Activated CD8-positive, alpha-beta memory T cell treated with anti-CD3 and anti-CD28 coated beads for 1 hour (primary cell): ENCODE data around the gene GALNT6.

Experiments used
- DNase-seq, 2 donors: peaks; one replicate each; pipeline ENCODE4 v3.0.0-alpha.2; 2020; ENCODE audit warnings: low read depth in 1 of 2; ENCODE audit errors: extremely low read depth in 1 of 2

Gene GALNT6

DNA sequence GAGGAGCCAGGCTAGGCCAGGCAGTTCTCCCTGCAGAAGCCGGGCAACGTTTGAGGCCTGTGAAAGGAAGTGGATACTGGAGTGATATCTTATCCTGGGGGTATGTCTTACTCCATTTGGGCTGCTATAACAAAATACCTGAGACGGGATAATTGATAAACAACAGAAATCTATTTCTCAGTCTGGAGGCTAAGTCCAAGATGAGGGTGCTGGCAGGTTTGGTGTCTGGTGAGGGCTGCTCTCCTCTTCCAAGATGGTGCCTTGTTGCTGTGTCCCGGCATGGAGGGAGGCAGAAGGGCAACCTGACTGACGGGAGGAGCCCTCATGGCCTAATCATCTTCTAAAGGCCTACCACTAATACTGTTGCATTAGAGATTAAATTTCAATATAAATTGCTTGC lies 15.7 kb upstream of the GALNT6 start:
- no peak for DNase-seq

DNA sequence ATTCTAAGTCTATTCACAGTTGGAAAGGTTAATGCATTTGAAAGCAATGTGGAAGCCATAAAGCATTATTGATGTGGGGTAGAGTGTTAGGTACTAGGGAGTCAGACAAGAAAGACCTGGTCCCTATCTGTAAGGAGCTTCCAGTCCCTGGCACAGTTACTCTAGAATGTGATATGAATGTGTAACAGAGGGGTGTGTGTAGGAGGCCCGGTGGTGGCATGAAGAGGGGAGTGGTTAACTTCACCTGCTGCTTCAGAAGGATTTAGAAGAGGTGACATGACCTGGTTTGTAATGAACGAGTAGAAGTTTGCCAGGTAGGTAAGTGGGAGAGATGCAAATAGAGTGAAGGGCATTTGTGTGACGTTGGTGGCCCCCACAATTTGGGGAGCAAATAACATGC lies 15.1 kb upstream of the GALNT6 start:
- no peak for DNase-seq

DNA sequence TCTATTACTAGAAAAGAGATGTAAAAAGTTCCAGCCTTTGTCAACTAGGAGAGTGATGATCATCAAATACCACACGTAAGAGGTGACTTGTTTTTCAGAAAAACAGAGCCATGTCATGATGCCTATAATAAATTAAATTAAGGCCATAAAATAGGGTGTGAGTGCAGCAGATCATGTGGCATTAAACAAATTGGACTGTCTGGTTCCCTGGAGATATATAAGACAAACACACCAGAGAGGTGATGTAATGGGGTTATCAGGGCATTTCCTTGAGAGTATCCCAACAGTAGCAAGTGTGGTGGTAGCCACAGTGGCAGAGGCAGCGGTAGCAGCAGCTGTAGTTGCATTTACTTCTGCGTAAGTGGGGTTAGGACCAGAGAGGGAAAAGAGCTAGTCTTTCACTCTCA lies 14.6 kb upstream of the GALNT6 start:
- DNase-seq = no peak

DNA sequence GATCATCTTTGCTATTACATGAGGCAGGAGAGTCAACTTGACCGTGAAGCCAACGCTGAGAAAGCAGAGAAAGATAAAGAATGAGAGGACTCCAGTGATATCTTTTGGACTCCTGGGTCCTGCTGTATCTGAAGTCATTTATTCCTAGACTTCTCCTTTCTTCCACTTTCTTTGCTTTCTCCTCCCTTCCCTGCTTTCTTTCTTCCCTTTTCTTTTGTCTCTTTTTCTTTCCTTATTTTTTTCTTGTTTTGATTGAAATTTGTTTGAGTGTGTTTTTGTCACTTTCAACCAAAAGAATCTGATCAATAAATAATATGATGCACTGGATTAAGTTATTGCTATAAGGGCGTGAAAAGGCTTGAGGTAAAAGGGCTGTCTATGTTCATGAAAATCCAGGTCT lies 13.4 kb upstream of the GALNT6 start:
- no peak for DNase-seq

DNA sequence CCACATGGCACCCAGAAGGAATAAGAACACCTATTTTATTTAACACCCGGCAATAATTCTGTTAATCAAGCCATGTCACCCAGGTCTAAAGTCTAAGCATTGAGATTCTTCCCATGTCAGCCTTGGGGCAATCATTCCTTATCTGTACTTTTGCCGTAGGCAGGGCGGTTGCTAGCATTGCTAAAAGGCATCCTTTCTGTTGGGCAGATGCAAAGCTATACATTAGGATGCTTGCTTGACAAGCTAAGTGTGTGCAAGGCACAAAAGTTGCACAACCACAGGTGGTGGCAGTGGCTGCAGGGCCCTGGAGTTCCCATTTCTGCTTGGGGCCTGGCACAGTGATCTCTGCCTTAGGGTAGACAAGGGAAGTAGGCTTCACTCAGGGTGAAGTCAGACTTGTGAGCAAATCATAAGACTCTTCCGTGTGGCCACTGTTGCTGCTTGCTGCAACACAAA lies 12.5 kb upstream of the GALNT6 start:
- no peak for DNase-seq

DNA sequence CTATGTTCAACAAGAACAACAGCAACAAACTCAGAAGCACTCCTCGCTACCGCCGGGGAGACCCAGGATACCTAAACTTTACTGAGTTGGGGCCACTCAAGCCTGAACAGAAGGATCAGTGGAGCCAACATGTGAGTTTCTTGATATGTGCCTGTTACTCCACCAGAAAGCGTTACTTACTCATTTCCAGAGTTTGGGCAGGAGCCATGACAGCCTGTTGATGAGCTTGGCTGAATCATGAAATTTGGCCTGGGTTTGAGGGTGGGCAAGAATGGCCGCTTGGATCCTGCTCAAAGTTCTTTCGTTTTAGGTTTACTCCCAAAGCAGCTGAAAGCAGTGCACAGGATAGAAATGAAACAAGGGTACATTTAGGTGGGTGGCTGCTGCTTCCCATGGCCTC lies 12.0 kb upstream of the GALNT6 start:
- DNase-seq = no peak

DNA sequence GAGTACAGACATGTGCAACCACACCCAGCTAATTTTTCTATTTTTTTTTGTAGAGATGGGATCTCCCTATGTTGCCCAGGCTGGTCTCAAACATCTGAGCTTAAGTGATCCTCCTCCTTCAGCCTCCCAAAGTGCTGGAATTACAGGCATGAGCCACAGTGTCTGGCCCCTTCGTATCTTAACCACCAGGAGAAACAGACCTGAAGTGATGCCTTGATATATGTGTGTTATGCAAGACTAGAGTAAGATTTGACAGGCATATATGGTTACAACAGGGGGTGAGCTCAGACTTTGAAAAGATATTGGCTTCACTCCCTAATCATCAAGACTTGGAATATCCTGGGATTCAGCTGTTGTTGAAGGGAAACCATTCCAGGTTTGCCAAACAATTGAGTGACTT lies 10.7 kb upstream of the GALNT6 start:
- DNase-seq = no peak

DNA sequence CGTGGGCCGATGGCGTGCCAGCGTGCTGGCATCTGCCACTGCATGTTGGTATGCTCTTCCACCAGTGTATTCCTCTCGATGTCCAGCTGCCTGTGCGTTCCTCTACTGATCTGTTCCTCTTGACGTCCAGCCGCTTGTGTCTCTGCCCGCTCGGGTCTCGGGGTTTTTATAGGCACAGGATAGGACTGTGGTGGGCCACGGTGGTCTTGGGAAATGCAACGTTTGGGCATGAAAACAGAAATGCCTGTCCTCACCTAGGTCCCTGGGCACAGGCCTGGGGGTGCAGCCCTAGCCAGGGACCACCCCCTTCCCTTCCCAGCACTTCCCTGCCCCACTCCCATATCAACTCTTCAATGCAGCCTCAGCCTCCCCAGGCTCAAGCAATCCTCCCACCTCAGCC lies 10.3 kb upstream of the GALNT6 start:
- DNase-seq = no peak

DNA sequence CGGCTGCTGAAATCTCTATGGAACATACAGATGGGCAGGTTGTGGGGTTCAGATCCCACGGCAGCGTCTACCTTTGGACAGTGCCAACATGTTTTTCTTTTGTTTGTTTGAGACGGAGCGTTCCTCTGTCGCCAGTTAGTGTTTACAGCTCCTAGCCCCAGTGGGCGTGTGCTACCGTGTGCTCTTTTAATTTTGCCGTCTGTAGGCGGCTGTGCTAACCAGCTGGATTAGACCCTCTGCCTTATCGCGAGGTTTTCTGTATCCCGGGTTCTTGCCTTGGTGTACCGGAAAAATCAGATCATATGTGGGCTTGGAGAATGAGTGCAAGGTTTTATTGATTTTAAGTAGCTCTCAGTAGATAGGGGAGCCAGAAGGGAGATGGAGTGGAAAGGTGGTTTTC lies 9.8 kb upstream of the GALNT6 start:
- DNase-seq = no peak

DNA sequence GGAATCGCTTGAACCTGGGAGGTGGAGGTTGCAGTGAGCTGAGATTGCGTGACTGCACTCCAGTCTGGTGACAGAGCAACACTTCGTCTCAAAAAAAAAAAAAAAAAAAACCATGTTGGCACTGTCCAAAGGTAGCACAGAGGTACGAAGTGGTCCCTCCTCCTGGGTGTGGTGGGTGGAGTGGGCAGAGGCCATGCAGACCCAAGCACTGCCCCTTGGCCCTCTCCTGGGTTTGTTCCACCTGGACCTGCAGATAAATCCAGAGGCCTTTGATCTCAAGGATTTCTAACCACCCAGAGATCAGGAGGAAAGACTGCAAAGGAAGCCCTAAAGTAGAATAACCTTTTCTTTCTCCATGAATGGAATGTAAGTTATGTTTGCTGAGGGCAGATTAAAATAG lies 8.7 kb upstream of the GALNT6 start:
- no peak for DNase-seq

DNA sequence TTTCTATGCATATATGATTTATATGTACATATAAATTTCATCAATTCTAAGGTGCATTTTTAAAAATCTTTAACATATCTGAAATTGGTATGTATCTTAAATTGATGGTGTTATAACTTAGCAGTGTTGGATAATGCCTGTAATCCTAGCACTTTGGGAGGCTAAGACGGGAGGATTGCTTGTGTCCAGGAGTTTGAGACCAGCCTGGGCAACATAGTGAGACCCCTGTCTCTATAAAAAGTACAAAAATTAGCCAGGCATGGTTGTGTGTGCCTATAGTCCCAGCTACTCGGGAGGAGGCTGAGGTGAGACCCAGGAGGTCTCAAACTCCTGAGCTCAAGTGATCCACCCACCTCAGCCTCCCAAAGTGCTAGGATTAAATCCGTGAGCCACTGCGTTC lies 6.5 kb upstream of the GALNT6 start:
- DNase-seq = no peak

DNA sequence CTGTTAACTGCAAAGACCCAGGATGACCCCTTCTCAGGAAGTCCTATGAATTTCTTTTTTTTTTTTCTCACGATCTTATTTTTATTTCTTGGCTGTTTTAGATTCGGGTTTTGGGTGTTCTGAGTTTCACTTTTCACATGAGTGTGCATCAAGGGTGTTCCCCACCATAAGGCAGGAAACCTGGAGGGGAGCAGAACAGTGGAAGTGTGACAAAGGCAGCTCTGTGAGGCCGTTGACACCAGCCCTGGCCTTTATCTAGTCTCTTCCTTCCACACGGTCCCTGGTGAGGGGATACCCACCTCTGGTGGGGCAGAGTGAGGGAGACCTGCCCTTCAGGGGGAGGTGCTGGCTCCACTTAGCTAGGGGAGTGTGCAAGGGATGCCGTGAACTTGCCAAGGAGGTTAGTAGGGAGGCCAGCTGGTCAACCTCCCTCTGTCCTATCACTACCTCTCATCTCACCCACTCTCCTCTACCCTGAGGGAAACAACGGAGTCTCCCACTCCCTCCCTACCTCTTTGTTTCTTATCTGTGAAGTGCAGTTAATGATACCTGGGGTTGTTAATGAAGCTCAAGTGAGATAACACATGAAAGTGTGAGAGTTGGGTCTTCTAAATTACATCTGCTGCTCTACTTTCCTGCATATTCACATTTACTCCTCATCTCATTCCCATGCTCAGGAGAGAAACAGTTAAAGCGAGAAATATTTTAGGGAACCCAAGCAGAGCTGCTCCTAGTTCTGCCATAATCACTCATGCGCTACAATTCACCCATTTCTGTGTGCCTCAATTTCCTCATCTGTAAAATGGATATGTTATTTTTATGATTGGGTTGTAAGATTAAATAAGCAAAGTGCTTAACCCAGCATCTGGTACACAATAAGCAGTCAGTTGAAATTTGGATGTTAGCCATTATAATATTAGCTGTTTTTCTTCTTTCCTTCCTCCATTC lies 4.4 kb upstream of the GALNT6 start:
- no peak for DNase-seq

DNA sequence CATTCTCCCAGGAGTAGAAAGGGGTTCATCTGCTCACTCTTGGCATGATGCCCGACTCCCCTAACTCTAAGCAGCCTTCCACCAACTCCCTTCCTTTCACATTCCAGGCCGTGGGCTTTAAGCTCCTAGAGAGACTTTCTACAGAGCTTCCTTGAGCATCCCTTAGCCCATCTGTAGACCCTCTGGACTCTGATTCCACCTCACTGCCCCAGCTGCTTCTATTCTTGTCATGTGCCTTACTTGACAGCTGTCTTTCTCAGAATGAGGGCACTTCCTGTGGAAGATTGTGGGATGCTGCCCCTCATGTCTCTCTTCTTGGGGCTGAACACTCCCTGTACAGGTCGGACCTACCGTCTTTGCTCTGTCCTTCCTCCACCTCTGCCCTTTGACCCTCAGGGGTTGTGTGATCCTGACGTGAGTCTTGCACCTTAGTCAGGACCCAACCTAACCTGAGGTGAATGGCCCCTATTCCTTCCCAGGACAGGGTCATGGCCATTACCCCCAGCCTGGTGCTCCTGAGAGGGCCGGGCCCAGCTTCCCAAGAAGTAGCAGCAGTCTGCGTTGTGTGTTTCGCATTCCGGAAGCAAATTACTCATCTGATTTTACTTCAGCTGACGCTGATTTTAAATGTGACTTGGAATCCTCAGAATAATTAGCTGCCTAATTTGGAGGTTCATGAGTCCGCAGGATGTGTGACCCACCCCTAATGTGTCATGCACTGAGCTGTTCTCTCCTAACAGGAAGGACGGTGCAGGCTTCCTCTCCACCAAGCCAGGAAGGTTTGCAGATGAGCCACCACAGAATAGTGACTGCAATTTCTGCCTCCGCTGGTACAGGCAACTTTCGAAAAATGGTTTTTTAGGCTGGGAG lies 2.7 kb upstream of the GALNT6 start:
- DNase-seq = peak; percentile 23 to 48

DNA sequence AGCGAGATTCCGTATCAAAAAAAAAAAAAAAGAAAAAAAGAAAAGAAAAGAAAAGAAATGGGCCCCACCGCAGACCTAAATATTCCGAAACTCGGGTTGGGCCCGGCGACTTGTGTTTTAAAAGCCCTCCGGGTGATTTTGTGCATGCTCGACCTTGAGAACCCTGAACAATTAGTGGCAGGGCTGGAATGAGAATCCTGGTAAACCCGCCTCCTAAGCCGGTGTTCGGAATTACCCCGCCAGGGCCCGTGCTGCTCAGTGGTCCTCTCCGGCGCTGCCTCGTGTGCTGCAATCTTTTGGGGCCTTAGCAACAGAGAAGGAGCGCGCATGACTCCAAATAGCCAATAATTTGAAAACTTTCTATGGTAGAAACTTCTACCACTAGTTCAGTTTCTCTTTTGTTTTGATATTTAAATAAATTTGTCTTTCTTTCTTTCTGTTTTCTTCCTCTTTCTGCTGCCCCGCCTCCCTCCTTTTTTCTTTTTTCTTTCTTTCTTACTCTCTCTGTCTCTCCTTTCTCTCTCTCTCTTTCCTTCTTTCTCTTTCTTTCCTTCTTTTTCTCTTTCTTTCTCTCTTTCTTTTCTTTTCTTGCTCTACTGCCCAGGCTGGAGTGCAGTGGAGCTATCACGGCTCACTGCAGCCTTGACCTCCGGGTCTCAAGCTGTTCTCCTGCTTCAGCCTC lies 1.5 kb upstream of the GALNT6 start:
- no peak for DNase-seq

DNA sequence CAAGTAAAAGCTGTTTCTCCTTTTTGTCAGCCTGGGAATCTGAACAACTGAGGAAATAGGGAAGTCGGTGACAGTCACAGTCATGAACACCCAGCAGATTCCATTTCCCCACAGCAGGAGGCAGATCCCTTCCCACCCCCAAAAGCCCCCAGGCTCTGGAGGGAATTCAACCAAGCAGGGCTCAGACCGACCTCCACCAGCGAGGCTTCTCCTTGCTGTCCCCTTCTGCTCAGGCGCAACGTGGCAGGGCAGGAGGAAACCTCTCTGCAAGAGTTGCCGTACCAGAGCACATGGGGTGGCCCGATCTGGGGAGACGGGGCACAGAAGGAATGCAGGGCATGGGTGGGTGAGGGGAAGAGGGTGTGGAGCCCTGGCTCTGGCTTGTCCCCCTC lies 319 bp downstream of the GALNT6 start:
- no peak for DNase-seq

DNA sequence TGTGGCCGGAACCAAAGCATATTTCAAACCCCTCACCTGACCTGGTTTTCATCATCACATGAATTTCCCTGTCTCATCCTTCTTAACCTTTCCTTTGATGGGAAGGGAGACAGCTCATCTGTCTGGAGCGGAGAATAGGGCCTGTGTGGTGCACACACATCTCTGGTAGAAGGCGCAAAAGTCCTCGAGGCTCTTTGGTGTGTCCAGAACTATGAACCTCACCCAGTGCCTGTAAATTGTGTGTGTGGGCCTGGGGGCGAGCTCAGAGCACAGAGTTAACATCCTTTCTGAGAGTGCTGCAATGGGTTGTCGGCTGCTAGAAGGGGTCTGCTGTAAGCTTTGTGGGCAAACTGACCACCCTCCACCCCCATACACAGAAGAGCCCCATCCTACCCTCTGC lies 749 bp downstream of the GALNT6 start:
- DNase-seq = no peak

DNA sequence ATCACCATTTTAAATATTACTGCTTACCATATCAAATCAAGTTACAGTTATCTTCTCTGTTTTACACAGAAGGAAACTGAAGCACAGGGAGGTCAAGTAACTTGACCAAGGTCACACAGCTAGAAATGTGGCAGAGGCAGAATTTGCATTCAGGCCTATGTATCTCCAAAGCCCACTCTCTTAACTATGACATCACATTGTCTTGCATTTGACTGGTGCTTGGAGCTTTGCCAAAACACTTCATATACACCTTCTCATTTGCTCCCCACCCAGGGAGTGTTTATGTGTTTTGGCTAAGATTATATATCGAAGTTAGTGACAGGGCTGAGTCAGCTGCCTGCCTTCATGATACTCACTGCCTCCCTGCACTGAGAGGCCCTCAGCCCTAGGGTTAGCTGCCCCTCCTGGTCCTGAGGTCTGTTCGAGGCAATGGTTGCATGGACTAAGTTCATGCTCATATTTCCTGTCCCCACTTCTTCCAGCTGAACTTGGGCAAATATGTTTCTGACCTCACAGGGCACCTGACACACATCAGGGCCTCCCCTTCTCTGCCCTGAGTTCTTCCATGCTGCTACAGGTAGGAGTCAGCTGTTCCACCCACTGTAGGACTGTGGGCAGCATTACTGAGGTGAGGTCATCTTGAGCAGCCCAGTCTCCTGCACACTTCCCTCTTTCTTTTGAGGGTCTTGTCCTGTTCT lies 1.8 kb downstream of the GALNT6 start:
- no peak for DNase-seq

DNA sequence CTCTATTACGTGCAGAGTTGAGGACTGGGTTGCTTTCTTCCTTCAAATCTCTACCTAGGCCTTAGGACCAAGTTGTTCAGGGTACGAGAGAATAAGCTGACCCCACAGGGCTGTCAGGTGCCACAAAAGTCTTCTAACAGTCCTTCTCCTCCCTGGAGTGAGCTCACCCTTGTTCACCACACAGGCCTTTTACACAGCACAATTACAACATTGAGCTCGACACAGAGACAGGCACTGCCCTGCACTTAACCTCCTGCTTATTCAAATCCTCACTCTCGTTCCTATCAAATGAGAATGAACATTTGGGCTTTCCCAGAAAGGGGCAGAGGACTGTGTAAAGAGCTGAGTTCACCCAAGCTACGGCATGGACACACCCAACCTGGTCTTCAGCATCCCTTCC lies 2.4 kb downstream of the GALNT6 start:
- no peak for DNase-seq

DNA sequence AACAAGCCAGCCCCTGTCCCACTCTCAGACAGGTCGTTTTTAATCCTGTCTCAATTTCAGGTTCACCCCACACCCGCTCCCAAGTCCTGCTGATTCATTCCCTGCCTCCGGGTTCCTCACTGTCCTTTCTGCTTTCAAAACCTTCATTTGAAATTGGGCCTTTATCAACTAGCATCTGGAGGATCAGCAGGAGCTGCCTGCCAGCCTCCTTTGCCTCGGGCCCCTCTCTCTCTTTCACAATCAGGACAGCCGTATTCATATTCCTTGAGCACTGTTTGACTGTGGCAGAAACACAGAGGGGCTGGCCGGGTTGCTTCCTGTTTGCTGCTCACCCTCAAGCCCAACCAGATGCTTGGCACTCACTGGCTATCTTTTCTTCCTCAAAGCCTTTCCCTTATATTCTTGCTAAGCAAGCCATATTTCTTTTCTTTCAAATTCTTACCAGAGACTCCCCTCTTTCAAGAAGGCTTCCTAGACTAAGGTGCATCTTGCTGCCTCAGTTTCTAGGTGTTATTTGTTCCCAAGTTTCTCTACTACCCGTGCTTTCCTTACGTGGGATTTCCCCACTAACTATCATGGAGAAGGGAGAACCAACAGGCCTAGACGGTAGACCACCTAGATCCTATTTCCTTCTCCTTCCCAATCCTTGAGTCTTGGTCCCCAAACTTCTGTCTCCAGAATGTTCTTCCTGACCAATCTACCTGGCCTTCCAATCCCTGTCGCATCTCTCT lies 3.0 kb downstream of the GALNT6 start:
- DNase-seq = no peak

DNA sequence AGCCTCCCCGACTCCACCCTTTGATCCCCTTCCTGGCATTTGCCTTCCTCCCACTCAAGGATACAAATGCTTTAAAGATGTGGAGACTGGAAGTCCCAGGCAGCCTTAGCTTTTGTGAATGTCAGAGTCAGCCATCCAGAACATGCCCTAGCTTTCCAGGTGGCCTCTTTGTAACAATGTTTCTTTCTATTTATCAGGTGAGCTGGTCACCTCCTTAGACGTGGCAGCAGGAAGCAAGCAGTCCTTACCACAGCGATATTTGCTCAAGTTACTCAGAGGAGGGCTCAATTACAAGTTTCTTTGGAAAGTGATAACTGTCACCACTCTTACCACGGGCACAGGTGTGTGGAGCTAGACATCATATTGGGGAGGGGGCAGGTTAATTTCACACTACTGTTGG lies 4.9 kb downstream of the GALNT6 start:
- no peak for DNase-seq
